Liver (tissue), 3 donors: ENCODE results near the gene CECR2.
A peak's percentile ranks its signal among the peaks of the same experiment; 100 is the strongest.

Experiments
- CTCF ChIP-seq: fragments of 150-350 bp; IDR thresholded peaks from 2 replicates; pipeline ENCODE4 v1.5.1; 2017; ENCODE audit warnings: improper control_type of control experiment, low read depth, low read length; ENCODE audit not compliant: missing input control
- EGR1 ChIP-seq, 2 donors: IDR thresholded peaks; 2 replicates each; pipeline ENCODE4 v1.6.1; 2016 to 2018; ENCODE audit warnings: antibody characterized with exemption in 2 of 2, low read depth in 2 of 2
- NR2F2 ChIP-seq: IDR thresholded peaks from 2 replicates; pipeline ENCODE4 v1.6.1; 2016; ENCODE audit warnings: antibody characterized with exemption
- RAD21 ChIP-seq, 2 donors: IDR thresholded peaks; 2 replicates each; pipeline ENCODE4 v1.6.1; 2016; ENCODE audit warnings: antibody characterized with exemption in 2 of 2, mild to moderate bottlenecking in 2 of 2
- donor health status: healthy.
- donor health status: healthy.

GRCh38 chr22:17407643-17408042 is 38.4 kb downstream of the CECR2 start:
- TF ChIP-seq CTCF: no peak
- TF ChIP-seq RAD21 (IDR thresholded peaks at IDR 0.05): peak; percentile 10 to 45
- no peak for TF ChIP-seq NR2F2
- no peak for TF ChIP-seq EGR1 (IDR thresholded peaks at IDR 0.05; ENCODE audit: low read depth in 2 of 2)
